Measurements from ENCODE around the gene DCAF6.

Gene DCAF6

GRCh38 chr1:168069384-168069783, 132.9 kb downstream of the DCAF6 start:
- H3K9me3 Mint-ChIP-seq = no peaks in the 10 kb centered on the region
- no peak for TF ChIP-seq CTCF (IDR thresholded peaks at IDR 0.05)
- no peak for DNase-seq
- H3K4me3 Mint-ChIP-seq = no peak overlapping the region
- no peaks in the 10 kb centered on the region for H3K27me3 Mint-ChIP-seq (ENCODE audit: low read depth, poor library complexity)
- no peak overlapping the region for H3K27ac Mint-ChIP-seq
- H3K36me3 Mint-ChIP-seq (ENCODE audit: low read depth) = peaks cover 48% of the 10 kb centered on the region
- no peaks in the 10 kb centered on the region for H3K4me1 Mint-ChIP-seq

- DNase-seq = no peak
- H3K27ac Mint-ChIP-seq = no peak overlapping the region
- no peaks in the 10 kb centered on the region for H3K9me3 Mint-ChIP-seq
- no peak overlapping the region for H3K4me3 Mint-ChIP-seq
- H3K36me3 Mint-ChIP-seq (ENCODE audit: low read depth) = peaks cover 45% of the 10 kb centered on the region
- TF ChIP-seq CTCF (IDR thresholded peaks at IDR 0.05) = no peak
- peaks cover 8% of the 10 kb centered on the region for H3K4me1 Mint-ChIP-seq
- no peaks in the 10 kb centered on the region for H3K27me3 Mint-ChIP-seq (ENCODE audit: low read depth, poor library complexity)
Observed at GRCh38 chr1:168079761-168080160, 143.3 kb downstream of the DCAF6 start.

- Mint-ChIP-seq H3K4me1 (peaks cover 8% of the 10 kb centered on the region), H3K27me3 (ENCODE audit: low read depth, poor library complexity) (no peaks in the 10 kb centered on the region), H3K4me3 (no peak overlapping the region), H3K27ac (peak overlapping the region; percentile 5), H3K9me3 (no peaks in the 10 kb centered on the region), H3K36me3 (ENCODE audit: low read depth) (peaks cover 38% of the 10 kb centered on the region)
- no peak for TF ChIP-seq CTCF (IDR thresholded peaks at IDR 0.05)
- DNase-seq = no peak
Observed at GRCh38 chr1:168081373-168082007, 145.0 kb downstream of the DCAF6 start.

GRCh38 chr1:168082008-168082876, 145.8 kb downstream of the DCAF6 start:
- H3K36me3 Mint-ChIP-seq (ENCODE audit: low read depth) = peaks cover 38% of the 10 kb centered on the region
- H3K27ac Mint-ChIP-seq = no peak overlapping the region
- peak; percentile 83 for TF ChIP-seq CTCF (IDR thresholded peaks at IDR 0.05)
- peak; percentile 76 for DNase-seq
- no peaks in the 10 kb centered on the region for H3K9me3 Mint-ChIP-seq
- no peak overlapping the region for H3K4me3 Mint-ChIP-seq
- peaks cover 8% of the 10 kb centered on the region for H3K4me1 Mint-ChIP-seq
- H3K27me3 Mint-ChIP-seq (ENCODE audit: low read depth, poor library complexity) = no peaks in the 10 kb centered on the region

- no peak overlapping the region for H3K27ac Mint-ChIP-seq
- DNase-seq = no peak
- H3K4me3 Mint-ChIP-seq = no peak overlapping the region
- H3K4me1 Mint-ChIP-seq = peaks cover 8% of the 10 kb centered on the region
- no peak for TF ChIP-seq CTCF (IDR thresholded peaks at IDR 0.05)
- H3K36me3 Mint-ChIP-seq (ENCODE audit: low read depth) = peaks cover 29% of the 10 kb centered on the region
- H3K27me3 Mint-ChIP-seq (ENCODE audit: low read depth, poor library complexity) = no peaks in the 10 kb centered on the region
- H3K9me3 Mint-ChIP-seq = no peaks in the 10 kb centered on the region
Observed at GRCh38 chr1:168083456-168084325, 147.2 kb downstream of the DCAF6 start.
